GM21390 (cell line): Measurements from ENCODE around the gene TULP4.

Experiments used
- ATAC-seq: cut with Tn5 transposase; IDR thresholded peaks from one replicate; pipeline ENCODE4 v1.9.1; 2021; ENCODE audit not compliant: unreplicated experiment

Gene TULP4

DNA sequence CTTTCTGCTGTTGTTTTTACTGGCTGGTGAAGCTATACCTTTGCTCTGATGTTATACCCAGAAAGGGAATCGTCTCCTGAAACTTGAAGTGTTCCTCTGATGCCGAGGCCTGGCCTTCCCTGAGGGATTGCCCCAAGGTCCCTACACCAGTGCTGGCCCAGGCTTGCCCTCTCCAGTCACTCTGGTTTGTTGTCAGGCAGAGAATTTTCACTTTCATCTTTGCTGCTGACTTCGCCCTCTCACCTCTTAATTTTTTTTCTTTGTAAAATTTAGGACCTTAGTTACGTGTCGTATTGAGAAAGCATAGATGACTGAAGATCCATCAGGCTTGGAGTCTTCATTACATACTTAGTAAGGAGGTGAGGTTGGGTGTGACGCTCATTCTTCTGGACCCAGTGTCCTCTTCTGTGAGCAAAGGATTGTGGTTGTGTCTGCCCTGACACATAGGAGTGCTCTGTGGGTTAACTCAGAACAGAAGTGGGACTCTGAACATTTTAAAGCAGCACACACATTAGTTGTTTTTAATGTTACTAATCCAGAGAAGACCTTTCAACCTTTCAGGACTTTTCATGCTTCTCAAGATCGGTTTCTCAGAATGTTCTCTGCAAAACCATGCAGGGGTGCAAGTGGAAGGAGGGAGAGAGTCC is 45.4 kb downstream of the TULP4 start:
- peak; percentile 67 for ATAC-seq

DNA sequence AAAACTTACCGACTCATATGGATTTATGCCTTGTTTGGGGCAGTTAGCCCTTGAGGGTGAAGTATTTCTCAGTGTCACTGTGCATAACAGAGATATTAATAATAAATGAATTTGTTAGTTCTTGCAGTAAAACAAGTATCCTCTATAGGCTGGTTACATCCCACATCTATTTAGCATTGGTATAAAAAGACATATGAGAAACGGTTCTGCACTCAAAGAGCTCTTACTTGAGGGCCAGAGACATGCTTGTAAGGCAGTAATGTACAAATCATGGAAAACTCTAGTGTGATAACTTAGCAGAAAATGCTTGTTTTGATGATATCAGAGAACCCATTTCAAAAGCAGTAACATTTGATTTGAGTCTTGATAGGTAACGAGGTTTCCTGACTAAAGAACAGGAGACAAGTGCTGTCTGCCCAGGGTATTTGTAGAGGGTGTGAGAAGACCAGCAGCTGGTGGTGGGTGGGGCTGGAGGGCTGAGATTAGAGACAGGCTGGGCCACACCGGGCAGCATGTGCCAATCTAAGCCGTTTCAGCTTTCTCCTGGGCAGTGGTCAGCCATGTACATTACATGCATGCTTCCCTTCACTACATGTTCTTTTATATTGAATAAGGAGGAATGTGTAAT is 46.3 kb downstream of the TULP4 start:
- ATAC-seq: no peak

DNA sequence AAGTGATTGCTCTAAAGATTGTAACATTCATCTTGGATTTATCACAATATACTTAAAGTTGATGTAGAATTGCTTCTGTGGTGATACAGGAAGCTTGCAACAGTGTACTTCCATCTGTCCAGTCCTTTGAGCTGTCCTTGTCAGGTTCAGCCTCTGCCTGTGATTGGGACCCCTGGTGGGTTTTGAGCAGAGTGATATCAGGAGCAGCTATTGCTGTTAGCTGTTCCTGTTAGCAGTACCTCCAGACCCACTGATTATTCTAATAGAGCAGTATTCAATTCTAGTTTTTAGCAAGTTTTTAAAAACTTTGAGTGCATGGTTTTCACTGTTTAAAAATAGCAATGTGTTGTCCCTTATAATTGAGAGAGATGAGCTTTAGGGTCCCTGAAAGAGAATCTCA is 48.8 kb downstream of the TULP4 start:
- no peak for ATAC-seq

DNA sequence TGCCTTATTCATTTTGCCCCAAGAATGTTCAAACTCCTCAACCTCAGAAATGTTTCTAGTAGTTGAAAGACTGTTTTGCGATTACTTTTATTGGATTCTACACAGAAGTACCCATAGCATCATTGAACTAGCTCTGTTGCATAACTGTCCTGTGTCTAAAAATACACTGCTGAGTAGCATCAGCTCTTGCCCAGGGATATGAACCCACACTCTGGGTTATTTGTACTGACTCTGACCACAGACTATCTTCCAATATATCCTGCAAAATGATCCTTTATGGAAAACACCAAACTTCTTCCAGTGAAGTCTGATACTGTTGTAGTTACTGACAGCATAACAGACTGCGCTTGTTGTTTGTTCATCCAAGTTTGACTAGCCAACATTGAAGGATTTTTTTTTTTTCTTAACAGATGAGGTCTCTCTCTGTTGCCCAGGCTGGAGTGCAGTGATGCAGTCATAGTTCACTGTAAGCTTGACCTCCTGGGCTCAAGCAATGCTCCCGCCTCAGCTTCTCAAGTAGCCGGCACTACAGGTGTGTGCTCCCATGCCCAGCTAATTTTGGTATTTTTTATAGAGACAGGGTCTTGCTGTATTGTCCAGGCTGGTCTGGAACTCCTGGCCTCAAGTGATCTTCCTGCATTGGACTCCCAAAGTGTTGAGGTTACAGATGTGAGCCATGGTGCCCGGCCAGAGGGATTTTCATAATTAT is 49.9 kb downstream of the TULP4 start:
- ATAC-seq: no peak

DNA sequence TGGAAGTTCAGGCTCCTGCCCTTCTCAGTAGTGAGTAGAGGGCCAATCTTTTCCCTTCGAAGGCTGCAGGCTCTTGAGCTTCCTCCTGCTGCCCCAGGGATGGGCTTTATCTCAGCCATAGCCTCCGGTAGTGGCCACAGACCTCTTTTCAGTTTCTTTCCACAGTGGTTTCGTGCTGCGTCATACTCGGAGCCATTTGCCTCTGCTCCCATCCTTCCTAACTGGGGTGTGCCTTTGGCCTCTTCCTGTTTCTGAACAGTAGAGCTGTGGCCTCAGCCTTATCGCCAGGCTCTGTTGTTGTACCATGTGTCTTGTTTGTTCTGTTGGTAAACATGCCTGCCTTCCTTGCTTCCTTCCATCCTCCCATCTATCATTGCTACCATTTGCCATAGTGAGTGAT is 54.1 kb downstream of the TULP4 start:
- no peak for ATAC-seq

DNA sequence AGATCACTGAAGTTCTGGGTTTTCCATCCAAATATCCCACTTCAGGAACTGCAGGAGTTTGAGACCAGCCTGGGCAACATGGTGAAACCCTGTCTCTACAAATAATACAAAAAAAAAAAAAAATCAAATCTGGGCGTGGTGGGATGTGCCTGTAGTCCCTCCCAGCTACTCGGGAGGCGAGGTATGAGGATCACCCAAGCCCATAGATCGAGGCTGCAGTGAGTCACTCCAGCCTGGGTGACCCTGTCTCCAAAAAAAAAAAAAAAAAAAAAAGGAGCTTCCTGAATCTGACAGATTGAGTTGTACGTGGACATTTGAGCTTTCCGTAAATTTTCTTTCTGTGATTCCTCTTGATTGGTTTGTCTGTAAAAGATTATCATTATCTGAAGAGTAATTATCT is 55.6 kb downstream of the TULP4 start:
- no peak for ATAC-seq

DNA sequence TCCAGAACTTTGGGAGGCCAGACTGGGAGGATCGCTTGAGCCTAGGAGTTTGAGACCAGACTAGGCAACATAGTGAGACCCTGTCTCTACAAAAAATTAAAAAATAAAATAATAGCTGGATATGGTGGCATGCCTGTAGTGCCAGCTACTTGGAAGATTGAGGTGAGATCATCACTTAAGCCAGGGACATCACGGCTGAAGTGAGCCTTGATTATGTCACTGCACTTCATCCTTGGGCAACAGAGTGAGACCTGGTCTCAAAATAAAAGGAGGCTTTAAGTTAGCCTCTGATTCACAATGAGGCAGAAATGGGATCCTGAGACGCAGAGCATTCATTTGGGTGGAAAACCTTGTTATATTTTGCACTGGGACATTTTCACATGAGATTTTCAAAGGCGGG is 57.0 kb downstream of the TULP4 start:
- ATAC-seq: no peak

DNA sequence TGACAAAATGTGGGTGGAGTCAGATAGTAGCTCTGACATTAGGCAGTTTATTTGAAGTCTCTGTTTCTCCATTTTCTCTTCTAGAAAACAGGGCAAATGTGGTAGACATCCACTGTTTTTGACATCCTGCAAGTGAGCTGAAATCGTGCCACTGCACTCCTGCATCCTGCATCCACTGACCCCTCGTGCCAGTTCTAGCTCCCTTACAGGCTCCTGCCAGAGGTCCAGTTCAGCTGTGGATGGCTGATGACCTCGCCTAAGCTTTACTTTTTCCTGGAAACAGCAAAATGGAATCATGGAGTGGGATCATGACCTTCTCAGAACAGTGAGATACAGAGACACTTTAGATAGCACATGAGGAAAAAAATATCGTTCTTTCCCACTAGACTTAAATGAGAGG is 58.5 kb downstream of the TULP4 start:
- no peak for ATAC-seq

DNA sequence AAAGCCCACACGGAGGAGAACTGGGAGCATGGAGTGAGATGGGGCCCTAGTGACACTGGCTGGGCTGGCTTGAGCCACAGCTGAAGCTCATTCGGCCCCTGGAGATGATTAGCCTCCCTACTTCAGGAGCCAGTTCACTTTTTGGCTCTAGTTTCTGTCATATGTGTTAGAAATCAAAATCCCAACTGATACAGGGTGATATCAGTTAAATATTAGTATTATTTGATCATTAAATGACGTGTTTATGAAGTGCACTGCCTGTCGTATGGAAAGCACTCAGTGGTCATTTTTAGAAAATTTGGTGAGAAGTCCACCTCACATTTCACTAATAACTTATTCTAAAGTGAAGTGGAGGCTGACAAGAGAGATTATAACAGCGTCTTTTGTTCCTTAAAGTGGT is 59.0 kb downstream of the TULP4 start:
- ATAC-seq: no peak

DNA sequence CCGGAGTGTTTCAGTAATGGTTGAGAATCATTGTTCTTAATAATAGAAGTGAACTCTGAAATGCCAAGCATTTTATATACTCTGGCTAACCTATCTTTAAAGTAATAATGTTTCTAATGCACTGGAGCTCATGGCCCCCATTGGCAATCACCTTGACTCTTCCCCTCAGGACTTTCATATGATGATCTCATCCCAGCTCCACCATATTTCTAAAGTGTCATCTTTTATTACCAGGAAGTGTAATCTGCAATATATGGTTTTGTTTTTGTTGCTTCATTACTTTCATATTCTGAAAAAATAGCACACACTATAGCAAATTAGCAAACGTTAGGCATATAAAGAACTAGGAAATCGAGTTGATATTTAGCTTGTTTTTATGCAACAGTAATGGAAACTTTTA is 60.3 kb downstream of the TULP4 start:
- no peak for ATAC-seq

DNA sequence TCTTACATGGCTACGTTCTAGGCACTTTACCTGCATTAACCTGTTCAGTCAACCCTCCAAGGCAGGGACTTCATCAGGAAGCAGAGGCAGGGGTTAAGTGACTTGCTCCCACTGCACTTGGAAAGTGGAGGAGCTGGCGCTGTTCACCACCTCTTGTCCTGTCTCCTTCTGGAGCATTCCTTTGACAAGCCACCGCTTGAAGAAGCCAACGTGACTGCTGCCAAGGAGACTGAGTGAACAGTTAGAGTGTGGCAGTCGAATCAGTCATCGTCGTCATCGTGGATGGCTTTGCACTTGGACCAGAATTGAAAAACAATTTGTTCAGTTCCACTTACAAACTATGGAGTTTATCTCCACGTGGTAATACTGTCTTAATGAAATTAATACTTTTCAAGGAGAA is 60.9 kb downstream of the TULP4 start:
- no peak for ATAC-seq

DNA sequence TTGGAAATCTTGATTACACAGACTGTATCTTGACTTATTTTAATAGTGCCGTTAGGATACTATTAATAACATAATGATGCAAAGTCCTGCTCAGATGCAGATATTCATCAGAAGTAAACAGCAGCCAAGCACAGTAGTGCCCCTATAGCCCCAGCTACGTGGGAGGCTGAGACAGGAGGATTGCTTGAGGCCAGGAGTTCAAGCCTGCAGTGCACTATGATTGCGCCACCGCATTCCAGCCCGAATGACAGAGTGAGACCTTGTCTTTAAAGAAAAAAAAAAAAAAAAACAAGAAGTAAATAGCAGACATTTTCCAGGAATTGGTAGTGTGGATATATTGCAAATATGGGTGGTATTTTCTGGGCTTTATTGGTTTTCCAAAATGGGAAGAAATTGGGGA is 61.8 kb downstream of the TULP4 start:
- no peak for ATAC-seq

DNA sequence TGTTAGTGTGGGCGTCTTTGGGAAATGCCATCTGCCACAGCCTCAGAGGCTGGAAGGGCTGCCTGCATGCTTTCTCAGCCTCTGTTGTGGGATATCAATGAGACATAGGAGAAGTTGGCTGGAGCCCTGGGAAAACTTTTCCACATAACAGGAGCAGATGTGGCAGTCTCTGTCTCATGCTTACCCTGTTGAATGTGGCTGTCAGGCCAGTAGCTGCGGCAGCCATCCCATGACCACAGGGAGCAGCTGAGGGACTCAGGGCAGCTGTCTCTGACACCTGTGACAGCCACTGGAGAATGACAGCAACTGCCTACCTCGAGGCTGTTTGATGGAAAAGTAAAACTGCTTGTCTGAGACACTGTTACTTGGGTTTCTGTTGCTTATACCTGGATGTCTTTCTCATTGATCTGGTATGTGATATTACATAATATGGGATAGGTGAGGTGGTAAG is 64.4 kb downstream of the TULP4 start:
- ATAC-seq: no peak

DNA sequence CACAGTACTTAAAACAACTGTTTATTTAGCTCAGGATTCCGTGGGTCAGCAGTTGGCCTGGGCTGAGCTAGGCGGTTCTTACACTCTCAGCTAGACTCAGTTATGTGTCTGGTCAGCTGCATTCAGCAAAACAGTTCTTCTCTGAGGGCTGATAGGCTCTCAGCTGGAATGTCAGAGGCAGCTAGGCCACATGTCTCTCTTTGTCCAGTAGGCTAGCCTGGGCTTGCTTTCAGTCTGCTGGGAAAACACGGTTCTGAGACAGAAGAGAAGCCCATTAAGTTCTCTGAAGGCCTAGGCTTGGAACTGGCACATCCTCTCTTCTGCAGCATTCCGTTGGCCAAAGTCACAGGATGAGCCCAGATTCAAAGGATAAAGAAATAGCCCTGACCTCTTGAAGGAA is 65.6 kb downstream of the TULP4 start:
- no peak for ATAC-seq

DNA sequence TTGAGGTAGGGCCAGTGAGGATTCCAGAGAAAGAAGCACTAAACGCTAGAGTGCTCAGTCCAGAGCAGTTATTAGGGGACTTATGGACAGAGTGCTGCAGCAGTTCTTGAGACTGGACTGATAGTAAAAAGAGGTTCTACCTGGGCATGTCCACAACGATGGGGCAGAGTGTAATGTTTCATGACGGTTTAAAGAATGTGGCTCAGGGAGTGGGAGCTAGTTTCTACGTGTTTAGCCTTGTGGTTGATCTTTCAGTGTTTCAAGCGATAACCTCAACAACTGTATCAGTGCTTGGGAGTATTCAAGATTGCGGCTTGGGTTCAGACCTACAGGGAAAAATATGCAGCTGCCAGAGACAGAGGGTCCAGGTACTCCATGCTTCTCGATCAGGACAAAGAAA is 67.1 kb downstream of the TULP4 start:
- ATAC-seq: no peak

DNA sequence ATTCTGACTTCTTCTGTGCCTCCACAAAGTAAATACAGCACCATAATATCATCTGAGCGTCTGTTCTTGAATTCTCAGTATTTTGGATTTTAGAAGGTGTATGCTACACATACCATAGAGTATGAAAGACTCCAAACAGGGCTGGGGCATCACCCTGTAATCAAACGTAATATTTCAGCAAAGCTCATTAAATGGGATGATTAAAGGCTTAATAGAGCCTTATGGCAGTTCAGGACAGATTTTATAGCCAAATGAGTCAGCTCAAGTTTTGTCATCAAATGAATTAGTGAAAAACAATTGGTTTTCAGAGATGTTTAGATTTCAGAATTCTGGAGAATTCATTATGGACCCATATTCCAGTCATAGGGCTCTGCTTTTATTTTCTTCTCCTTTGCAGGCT is 68.9 kb downstream of the TULP4 start:
- no peak for ATAC-seq

DNA sequence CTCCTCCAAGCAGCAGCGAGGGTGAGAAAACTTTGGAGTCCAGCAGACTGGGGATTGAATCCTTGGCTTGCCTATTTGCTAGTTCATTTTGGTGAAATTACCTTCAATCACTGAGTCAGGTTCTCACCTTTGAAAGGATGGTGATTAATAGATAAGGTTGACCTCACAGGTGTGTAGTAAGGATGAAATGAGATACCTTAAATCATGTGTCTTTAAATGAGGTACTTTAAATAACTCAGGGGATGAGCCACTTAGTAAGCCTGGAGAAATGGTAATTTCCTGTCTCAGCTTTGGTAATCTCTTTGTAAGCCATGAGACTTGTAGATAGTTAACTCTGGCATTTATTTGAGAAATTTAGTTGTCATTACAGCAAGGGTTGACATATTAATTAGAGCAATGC is 70.2 kb downstream of the TULP4 start:
- no peak for ATAC-seq

DNA sequence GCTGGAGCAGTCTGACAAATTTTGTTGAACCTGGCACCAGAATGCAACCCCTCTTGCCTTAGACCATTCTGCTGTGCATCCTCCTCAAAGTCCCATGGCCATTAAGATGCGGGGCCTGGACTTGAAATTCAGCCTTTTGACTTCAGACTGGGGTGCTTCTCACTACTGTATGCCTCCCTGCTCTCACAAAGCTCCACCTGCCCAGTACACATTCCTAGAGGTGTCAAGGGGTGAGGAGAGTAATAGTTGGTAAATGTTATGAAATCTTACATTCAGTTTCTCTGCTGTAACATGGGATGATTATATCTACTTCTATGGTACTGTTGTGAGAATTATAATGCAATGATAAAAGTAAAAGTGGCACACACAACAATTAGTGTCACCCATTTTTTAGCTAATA is 70.8 kb downstream of the TULP4 start:
- no peak for ATAC-seq

DNA sequence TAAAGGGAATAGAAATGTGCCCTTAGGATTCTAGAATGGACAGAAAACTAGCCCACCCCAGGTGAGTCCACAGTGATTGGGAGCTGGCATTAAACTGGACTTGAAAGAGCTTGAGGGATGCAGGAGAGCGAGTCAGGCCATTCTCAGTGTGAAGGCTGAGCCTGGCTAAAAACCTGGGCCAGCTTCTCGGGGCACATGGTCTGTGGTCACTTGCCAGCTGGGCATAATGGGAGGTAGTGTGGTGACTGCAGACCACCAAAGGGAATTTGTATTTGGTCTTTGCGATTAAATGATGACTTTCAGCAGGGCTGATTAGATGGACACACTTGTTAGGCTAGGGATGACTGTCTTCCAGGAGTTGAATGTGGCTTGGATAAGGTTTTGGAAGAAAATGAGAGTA is 71.3 kb downstream of the TULP4 start:
- no peak for ATAC-seq

DNA sequence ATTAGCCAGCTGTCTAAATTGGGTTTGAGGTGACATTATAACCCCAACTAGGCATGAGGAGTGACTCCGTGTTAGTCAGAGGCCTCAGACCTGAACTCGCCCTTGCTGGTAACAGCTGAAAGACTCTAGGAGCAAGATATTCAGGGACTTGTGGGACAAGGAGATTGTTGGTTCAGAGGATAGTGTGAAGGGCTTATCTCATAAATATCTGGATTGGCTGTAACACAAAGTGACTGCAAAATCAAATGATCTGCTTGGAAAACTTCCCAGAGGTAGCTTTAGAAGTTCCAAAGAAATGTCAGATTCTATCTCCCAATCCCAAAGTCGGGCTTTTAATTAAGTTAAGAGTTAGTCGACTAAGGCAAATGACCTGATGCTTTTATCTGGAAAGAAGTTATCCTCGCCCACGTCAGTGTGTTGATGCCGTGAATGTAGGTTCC is 72.4 kb downstream of the TULP4 start:
- ATAC-seq: no peak

DNA sequence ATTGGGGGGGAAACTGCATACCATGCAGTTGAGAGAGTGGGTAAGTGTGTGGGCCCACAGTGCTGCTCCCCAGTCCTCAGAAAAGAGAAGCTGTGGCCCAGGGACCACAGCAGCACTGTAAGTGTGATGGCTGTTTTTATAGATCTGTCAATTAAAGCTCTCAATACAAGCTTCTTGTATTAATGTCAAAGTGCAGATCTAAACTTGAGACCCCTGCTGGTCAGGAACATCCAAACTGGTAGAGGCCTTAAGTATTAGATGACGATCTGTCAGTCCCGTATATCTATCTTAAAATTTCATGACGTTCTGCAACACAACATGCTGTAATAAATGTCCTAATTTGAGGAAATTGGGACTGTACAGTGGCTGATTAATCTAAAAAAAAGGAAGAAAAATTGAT is 74.8 kb downstream of the TULP4 start:
- ATAC-seq: no peak

DNA sequence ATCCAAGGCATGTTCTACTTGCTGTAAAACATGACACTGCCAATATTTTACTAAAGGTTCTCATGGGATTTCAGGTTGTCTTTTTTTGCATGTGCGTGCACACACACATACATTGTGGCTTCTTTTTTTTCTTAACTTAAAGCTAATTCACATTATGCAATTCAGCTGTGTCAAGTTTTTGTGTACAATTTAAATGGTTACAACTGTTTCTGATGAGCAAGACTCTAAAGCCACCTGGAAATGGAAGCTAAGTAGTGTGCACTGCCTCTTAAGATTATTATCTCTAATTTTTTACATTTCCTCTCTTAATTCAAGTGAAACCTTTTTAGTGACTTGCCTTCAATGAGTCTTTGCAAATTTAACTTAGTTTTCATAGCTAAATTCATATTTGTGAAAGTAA is 75.3 kb downstream of the TULP4 start:
- no peak for ATAC-seq
